Heart left ventricle (tissue), 13 donors: ENCODE data around the gene C17orf107.

Experiments
- CTCF ChIP-seq, 12 donors: fragments of 200-600 bp; sonication (generic) in 4 of 12; IDR thresholded peaks; one replicate each; pipeline versions ENCODE4 v1.5.0 to v1.8.0; 2018 to 2022; ENCODE audit warnings: antibody characterized with exemption in 12 of 12, mild to moderate bottlenecking in 5 of 12
- POLR2A ChIP-seq, 2 donors: fragments of 450-650 bp; IDR thresholded peaks; one replicate each; pipeline ENCODE4 v1.6.1; 2017; ENCODE audit warnings: antibody characterized with exemption in 2 of 2, mild to moderate bottlenecking in 2 of 2, moderate library complexity in 2 of 2
- donor health status: ischemic (EF 13 %, LVEDD 7.1; RV severe dilation, severe dysfunction).
- donor health status: DM: no; HTN: yes; CAD: no.
- donor health status: DM: no; HTN: no; CAD: no.
- donor health status: ischemic (EF 25% LVEDD 6.9; RV normal size, moderate dysfunction).
- donor health status: ischemic (EF 25% LVEDD 5.7; RV mildly dilated, moderate dysfunction).
- donor health status: ischemic (EF 35%, LVEDD 5.7; RV mildly dilated, moderate dysfunction).
- donor health status: nonischemic (EF 11% LVEDD 7.7; RV severe dilation, severe dysfunction).
- donor health status: DM: yes; HTN: yes; CAD: no.
- donor health status: PGD.
- donor health status: ischemic (EF 29% LVEDD 5.4; RV normal size, mild dysfunction).
- donor health status: nonischemic (EF 23%, LVEDD 6.1; RV moderate dilation, normal function).

GRCh38 chr17:4897785-4898184 lies 1.6 kb upstream of the C17orf107 start:
- TF ChIP-seq CTCF (IDR thresholded peaks at IDR 0.05) (no peak), POLR2A (IDR thresholded peaks at IDR 0.05) (no peak)
